ENCODE results near the gene LGSN. TPM values are rescaled to one million over a fixed set of nuclear protein-coding genes. Genes with fewer than 3 reads are reported as not detected.

The LGSN gene
- total and polyA plus RNA-seq, 2 experiments from 2014 or later = 0.15 to 0.45 TPM

GRCh38 chr6:63316113-63316512 is 3.7 kb downstream of the LGSN start (continued):
- no peak for TF ChIP-seq ZNF114 (CRISPR knock-in tag; IDR thresholded peaks at IDR 0.05)
- TF ChIP-seq CREB1 (CRISPR knock-in tag; IDR thresholded peaks at IDR 0.05; ENCODE audit: low read depth) = no peak
- no peak for TF ChIP-seq ZNF331 (CRISPR knock-in tag; IDR thresholded peaks at IDR 0.05; ENCODE audit: low read depth)
- TF ChIP-seq EZH2phosphoT487 (IDR thresholded peaks at IDR 0.05; ENCODE audit: unreplicated experiment) = no peak
- no peak for TF ChIP-seq JUNB (IDR thresholded peaks at IDR 0.05; ENCODE audit: unreplicated experiment)
- TF ChIP-seq EZH2 (IDR thresholded peaks at IDR 0.05; ENCODE audit: low read depth, unreplicated experiment) = no peak
- no peak for TF ChIP-seq CTCF (conservative IDR thresholded peaks at IDR 0.05; ENCODE audit: low read depth in 2 of 2)

GRCh38 chr6:63313111-63313510 is 6.7 kb downstream of the LGSN start:
- H3K4me3 ChIP-seq = no peak overlapping the region
- DNase-seq (ENCODE audit: low spot score) = no peak
- H3K9me2 ChIP-seq (ENCODE audit: insufficient read depth) = no peaks in the 10 kb centered on the region
- ATAC-seq = no peak
- no peak overlapping the region for H3K4me3 Mint-ChIP-seq
- H3K27me3 Mint-ChIP-seq (ENCODE audit: insufficient read depth, low read depth, poor library complexity) = no peaks in the 10 kb centered on the region
- H3K4me1 Mint-ChIP-seq = peaks cover 5% of the 10 kb centered on the region; the same call in 2 of the 3 replicates
- H3K9me3 Mint-ChIP-seq = peaks cover 11% of the 10 kb centered on the region
- TF ChIP-seq NANOG (IDR thresholded peaks at IDR 0.05; ENCODE audit: borderline replicate concordance) = no peak
- no peak for TF ChIP-seq POLR2AphosphoS5 (IDR thresholded peaks at IDR 0.05; ENCODE audit: low read depth)
- H3K27me3 ChIP-seq (ENCODE audit: insufficient read depth) = no peaks in the 10 kb centered on the region
- no peak overlapping the region for H2AFZ ChIP-seq
- H3K36me3 Mint-ChIP-seq (ENCODE audit: low read depth) = no peaks in the 10 kb centered on the region
- no peaks in the 10 kb centered on the region for H3K79me2 ChIP-seq (replicated peaks; ENCODE audit: insufficient read depth)
- no peak overlapping the region for H3K27ac ChIP-seq (ENCODE audit: low read depth)
- no peaks in the 10 kb centered on the region for H3K4me1 ChIP-seq (ENCODE audit: insufficient read depth)
- no peaks in the 10 kb centered on the region for H3F3A ChIP-seq (replicated peaks; ENCODE audit: low read depth)
- H3K36me3 ChIP-seq (ENCODE audit: insufficient read depth) = no peaks in the 10 kb centered on the region
- H3K4me2 ChIP-seq = no peak overlapping the region
- H4K20me1 ChIP-seq (replicated peaks; ENCODE audit: insufficient read depth) = no peaks in the 10 kb centered on the region
- no peak overlapping the region for H3K27ac Mint-ChIP-seq

- Mint-ChIP-seq H3K4me1 (no peaks in the 10 kb centered on the region), H3K36me3 (ENCODE audit: low read depth) (no peaks in the 10 kb centered on the region), H3K27ac (no peak overlapping the region), H3K9me3 (peaks cover 4% of the 10 kb centered on the region; the same call in 2 of the 3 replicates), H3K27me3 (ENCODE audit: insufficient read depth, low read depth, poor library complexity) (no peaks in the 10 kb centered on the region), H3K4me3 (no peak overlapping the region)
- no peaks in the 10 kb centered on the region for H3K79me2 ChIP-seq (replicated peaks; ENCODE audit: insufficient read depth)
- H3F3A ChIP-seq (replicated peaks; ENCODE audit: low read depth) = no peaks in the 10 kb centered on the region
- no peak overlapping the region for H2AFZ ChIP-seq
- H3K36me3 ChIP-seq (ENCODE audit: insufficient read depth) = no peaks in the 10 kb centered on the region
- ATAC-seq (peak; percentile 93), DNase-seq (ENCODE audit: low spot score) (peak; percentile 66)
- TF ChIP-seq CTCF (conservative IDR thresholded peaks at IDR 0.05; ENCODE audit: low read depth in 2 of 2) = peak; percentile 65 to 74
- TF ChIP-seq ZNF331 (CRISPR knock-in tag; IDR thresholded peaks at IDR 0.05; ENCODE audit: low read depth) = no peak
- no peak overlapping the region for H3K4me2 ChIP-seq
- H3K27me3 ChIP-seq (ENCODE audit: insufficient read depth) = no peaks in the 10 kb centered on the region
- no peaks in the 10 kb centered on the region for H3K4me1 ChIP-seq (ENCODE audit: insufficient read depth)
- H3K27ac ChIP-seq (ENCODE audit: low read depth) = no peak overlapping the region
- no peaks in the 10 kb centered on the region for H4K20me1 ChIP-seq (replicated peaks; ENCODE audit: insufficient read depth)
- no peaks in the 10 kb centered on the region for H3K9me2 ChIP-seq (ENCODE audit: insufficient read depth)
- no peak overlapping the region for H3K4me3 ChIP-seq
These were observed 12.1 kb downstream of the LGSN start for GRCh38 chr6:63307581-63308246.

All from GM23338 (cell line).